Body of pancreas (tissue), 4 donors: ENCODE measurements around the gene CYP2C18.

ENCODE experiments used
- CTCF ChIP-seq, 7 experiments: fragments of 450-650 bp in 4 of 7; fragments of 200-600 bp in 3 of 7; sonication (generic) in 3 of 7; IDR thresholded peaks; one replicate each; pipeline ENCODE4 v1.5.1; 2016 to 2019; ENCODE audit warnings: antibody characterized with exemption in 7 of 7
- POLR2A ChIP-seq, 3 donors: fragments of 450-650 bp; IDR thresholded peaks; one replicate each; pipeline ENCODE4 v1.6.1; 2016; ENCODE audit warnings: antibody characterized with exemption in 3 of 3, mild to moderate bottlenecking in 2 of 3

GRCh38 chr10:94680544-94680943 lies 3.0 kb upstream of the CYP2C18 start:
- no peak for TF ChIP-seq CTCF (IDR thresholded peaks at IDR 0.05)
- no peak for TF ChIP-seq POLR2A (IDR thresholded peaks at IDR 0.05)
